ENCODE measurements around the gene TMBIM6. TPM values are rescaled to one million over a fixed set of nuclear protein-coding genes. Genes with fewer than 3 reads are reported as not detected.

The TMBIM6 gene
- total RNA-seq, 4 donors from 2014 or later: 201 to 298 (median 263) TPM

- peak in 1 of 2 donors; percentile 22 for DNase-seq
- H3K27ac ChIP-seq: peak overlapping the region; percentile 77 to 83
These were observed 42.5 kb upstream of the TMBIM6 start for GRCh38 chr12:49698619-49699545.

GRCh38 chr12:49702009-49702408 is 39.3 kb upstream of the TMBIM6 start:
- TF ChIP-seq POLR2A (IDR thresholded peaks at IDR 0.05) (no peak), CTCF (IDR thresholded peaks at IDR 0.05) (no peak)
- no peaks in the 10 kb centered on the region for H3K27me3 ChIP-seq
- no peak overlapping the region for H3K4me3 ChIP-seq
- H3K36me3 ChIP-seq: no peaks in the 10 kb centered on the region
- H3K4me1 ChIP-seq: peaks cover 0 to 15% of the 10 kb centered on the region in 2 donors
- intact Hi-C loops (cut with DNase I; ENCODE audit: low total_unique reads): no loop called here
- H3K9me3 ChIP-seq: no peaks in the 10 kb centered on the region
- no peak overlapping the region for H3K27ac ChIP-seq
- DNase-seq: no peak

More at GRCh38 chr12:49698619-49699545, 42.5 kb upstream of the TMBIM6 start:
- TF ChIP-seq POLR2A (IDR thresholded peaks at IDR 0.05) (no peak), CTCF (IDR thresholded peaks at IDR 0.05) (peak in 1 of 4 experiments; percentile 2)
- no peaks in the 10 kb centered on the region for H3K9me3 ChIP-seq
- H3K4me1 ChIP-seq: peaks cover 0 to 10% of the 10 kb centered on the region in 2 donors
- H3K4me3 ChIP-seq: peak overlapping the region in 1 of 2 donors; percentile 7
- no peaks in the 10 kb centered on the region for H3K27me3 ChIP-seq
- intact Hi-C loops (cut with DNase I; ENCODE audit: low total_unique reads): no loop called here
- no peaks in the 10 kb centered on the region for H3K36me3 ChIP-seq

GRCh38 chr12:49702676-49703215 is 38.6 kb upstream of the TMBIM6 start:
- no peaks in the 10 kb centered on the region for H3K9me3 ChIP-seq
- no peak for TF ChIP-seq CTCF (IDR thresholded peaks at IDR 0.05)
- TF ChIP-seq POLR2A (IDR thresholded peaks at IDR 0.05): no peak
- H3K4me1 ChIP-seq: peaks cover 0 to 15% of the 10 kb centered on the region in 2 donors
- H3K4me3 ChIP-seq: no peak overlapping the region
- no peak for DNase-seq
- H3K36me3 ChIP-seq: no peaks in the 10 kb centered on the region
- no peak overlapping the region for H3K27ac ChIP-seq
- no peaks in the 10 kb centered on the region for H3K27me3 ChIP-seq
- intact Hi-C loops (cut with DNase I; ENCODE audit: low total_unique reads): no loop called here

- no peak overlapping the region for H3K4me3 ChIP-seq
- H3K27me3 ChIP-seq: no peaks in the 10 kb centered on the region
- H3K36me3 ChIP-seq: no peaks in the 10 kb centered on the region
- H3K4me1 ChIP-seq: peaks cover 0 to 15% of the 10 kb centered on the region in 2 donors
- no peak for DNase-seq
- intact Hi-C loops (cut with DNase I; ENCODE audit: low total_unique reads): no loop called here
- no peaks in the 10 kb centered on the region for H3K9me3 ChIP-seq
- H3K27ac ChIP-seq: peak overlapping the region in 1 of 2 donors; percentile 8
- TF ChIP-seq POLR2A (IDR thresholded peaks at IDR 0.05) (no peak), CTCF (IDR thresholded peaks at IDR 0.05) (no peak)
These were observed 37.7 kb upstream of the TMBIM6 start for GRCh38 chr12:49703647-49704137.
